ENCODE data around the gene GARIN5B. TPM values are rescaled to one million over a fixed set of nuclear protein-coding genes. Genes with fewer than 3 reads are reported as not detected.
A peak's percentile ranks its signal among the peaks of the same experiment; 100 is the strongest.
"Not testable (repeated sequence)": the region's sequence is repeated elsewhere in the genome, so short reads cannot be mapped to it uniquely, and the experiment has no call there.

The GARIN5B gene
- total RNA-seq, 1 donor from 2014 or later, result not detected

DNA sequence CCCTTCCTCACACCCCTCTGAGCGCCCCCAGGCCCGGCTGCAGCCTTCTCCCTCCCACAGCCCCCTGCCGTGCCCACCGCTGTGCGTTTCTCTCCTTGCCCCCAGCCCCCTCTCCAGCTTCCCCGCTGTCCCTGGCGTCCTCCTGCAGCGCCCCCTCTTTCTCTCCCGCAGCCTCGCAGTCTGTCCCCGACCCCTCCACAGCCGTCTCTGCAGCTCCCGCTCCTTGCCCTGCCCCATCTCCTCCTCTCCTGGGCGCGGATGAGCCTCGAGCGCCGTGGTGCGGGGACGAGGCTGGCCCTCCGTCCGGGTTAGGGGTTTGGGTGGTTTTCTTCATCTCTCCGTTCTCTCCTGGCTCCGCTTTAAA lies 22.3 kb downstream of the GARIN5B start:
- intact Hi-C loops (cut with micrococcal nuclease), result no loop called here
- Histone ChIP-seq H3K9me3 (replicated peaks) (no peaks in the 10 kb centered on the region), H3K27ac (replicated peaks) (no peak overlapping the region), H3K36me3 (peaks cover 23% of the 10 kb centered on the region), H3K4me3 (peak overlapping the region; percentile 75), H3K4me1 (peaks cover 28% of the 10 kb centered on the region), H3K27me3 (ENCODE audit: low read depth) (no peaks in the 10 kb centered on the region)
- TF ChIP-seq, protein P1, sequence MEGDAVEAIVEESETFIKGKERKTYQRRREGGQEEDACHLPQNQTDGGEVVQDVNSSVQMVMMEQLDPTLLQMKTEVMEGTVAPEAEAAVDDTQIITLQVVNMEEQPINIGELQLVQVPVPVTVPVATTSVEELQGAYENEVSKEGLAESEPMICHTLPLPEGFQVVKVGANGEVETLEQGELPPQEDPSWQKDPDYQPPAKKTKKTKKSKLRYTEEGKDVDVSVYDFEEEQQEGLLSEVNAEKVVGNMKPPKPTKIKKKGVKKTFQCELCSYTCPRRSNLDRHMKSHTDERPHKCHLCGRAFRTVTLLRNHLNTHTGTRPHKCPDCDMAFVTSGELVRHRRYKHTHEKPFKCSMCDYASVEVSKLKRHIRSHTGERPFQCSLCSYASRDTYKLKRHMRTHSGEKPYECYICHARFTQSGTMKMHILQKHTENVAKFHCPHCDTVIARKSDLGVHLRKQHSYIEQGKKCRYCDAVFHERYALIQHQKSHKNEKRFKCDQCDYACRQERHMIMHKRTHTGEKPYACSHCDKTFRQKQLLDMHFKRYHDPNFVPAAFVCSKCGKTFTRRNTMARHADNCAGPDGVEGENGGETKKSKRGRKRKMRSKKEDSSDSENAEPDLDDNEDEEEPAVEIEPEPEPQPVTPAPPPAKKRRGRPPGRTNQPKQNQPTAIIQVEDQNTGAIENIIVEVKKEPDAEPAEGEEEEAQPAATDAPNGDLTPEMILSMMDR (IDR thresholded peaks at IDR 0.05; ENCODE audit: borderline replicate concordance), result no peak
- DNase-seq, result no peak

DNA sequence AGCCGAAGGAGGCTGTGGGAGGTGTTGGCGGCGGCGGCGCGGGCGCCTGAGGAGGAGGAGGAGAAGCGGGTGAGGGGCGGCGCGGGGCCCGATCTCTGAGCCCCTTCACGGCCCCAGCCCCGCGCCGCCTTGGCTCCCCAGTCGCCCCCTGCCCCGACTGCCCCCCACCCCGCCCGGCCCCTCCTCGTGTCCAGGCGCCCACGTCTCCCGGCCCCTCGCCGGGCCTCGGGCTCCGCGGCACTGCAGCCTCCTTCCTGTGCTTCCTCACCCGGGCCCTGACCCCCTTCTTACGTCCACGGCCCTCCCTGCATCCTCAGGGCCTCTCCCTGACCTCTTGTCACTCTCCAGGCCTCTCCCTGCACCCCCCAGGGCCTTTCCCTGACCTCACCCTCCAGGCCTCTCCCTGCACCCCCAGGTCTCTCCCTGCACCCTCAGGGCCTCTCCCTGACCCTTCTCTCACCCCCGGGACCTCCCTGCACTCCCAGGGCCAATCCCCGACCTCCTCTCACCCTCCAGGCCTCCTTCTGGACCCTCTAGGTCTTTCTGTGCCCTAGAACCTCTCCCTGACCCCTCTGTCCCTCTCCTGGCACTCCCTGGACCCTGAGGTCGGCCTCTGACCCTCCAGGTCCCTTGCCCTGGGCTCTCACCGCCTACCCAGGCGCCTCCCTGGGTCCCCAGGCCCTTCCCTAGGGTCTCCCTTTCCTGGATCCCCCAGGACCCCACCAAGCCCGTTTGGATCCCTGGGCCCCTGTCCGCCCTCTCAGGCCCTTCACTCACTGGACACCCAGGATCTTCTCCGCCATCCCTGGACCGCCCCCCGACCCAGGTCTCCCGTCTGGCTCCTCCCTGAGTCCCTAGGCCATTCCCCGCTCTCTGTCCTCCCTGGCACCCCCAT lies 22.9 kb downstream of the GARIN5B start:
- peak overlapping the region; percentile 85 for H3K27ac ChIP-seq (replicated peaks)
- TF ChIP-seq, protein P1 (IDR thresholded peaks at IDR 0.05; ENCODE audit: borderline replicate concordance), result no peak
- intact Hi-C loops (cut with micrococcal nuclease), result no loop called here

DNA sequence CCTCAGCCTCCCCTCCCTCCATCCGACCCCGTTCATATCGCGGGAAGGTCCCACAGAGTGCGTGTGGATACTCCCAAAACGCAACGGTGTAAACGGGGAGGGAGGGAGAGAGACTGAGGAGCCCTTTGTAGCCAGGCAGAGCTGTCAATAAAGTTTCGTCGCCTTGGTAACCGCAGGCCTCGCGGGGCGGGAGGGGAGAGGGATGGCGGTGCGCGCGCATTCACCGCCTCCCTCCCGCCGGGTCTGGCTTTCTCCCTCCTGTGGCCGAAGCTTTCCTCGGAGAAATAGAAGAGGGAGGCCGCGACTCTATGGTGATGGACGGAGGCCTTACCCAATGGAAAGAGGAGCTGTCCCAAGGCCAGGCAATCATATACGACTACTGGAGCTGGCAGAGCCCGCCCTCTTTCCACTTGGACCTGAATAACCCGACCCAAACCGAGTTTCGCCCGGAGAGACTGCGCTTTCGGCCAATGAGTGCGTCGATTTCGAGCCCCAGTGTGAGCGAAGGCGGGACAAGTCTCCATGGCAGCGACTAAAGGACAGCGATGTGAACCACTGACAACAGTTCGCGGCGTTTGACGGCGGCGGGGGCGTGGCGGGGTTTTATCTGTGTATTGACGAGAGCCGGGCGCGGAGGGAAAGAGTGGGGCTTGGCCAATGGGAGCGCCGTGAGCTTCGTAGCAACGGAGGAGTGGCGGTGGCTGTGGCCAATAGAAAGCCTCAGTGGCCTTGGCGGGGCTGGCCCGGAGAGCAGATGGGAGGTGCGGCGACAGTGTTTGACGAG lies 23.8 kb downstream of the GARIN5B start, which contains the start of gene KMT5C:
TSS of gene KMT5C (plus strand) at position 772 of the 784 bp plus-strand sequence. CDS start 2,061 bp downstream, outside the sequence.
- H3K4me3 ChIP-seq, result peak within 1 kb of the TSS; percentile 75
- H3K27me3 ChIP-seq (ENCODE audit: low read depth), result peaks cover 8% of the 10 kb centered on the region
- intact Hi-C loops (cut with micrococcal nuclease), result no loop called here
- TF ChIP-seq, protein P1 (IDR thresholded peaks at IDR 0.05; ENCODE audit: borderline replicate concordance), result peak; percentile 68
- peaks cover 28% of the 10 kb centered on the region for H3K4me1 ChIP-seq
- no peaks in the 10 kb centered on the region for H3K9me3 ChIP-seq (replicated peaks)
- H3K36me3 ChIP-seq, result peaks cover 23% of the 10 kb centered on the region
- DNase-seq, result peak; percentile 100
- H3K27ac ChIP-seq (replicated peaks), result peak within 1 kb of the TSS; percentile 91

More for the DNA sequence above, 22.9 kb downstream of the GARIN5B start:
- DNase-seq, result no peak
- H3K36me3 ChIP-seq, result peaks cover 23% of the 10 kb centered on the region
- H3K27me3 ChIP-seq (ENCODE audit: low read depth), result peaks cover 4% of the 10 kb centered on the region
- no peaks in the 10 kb centered on the region for H3K9me3 ChIP-seq (replicated peaks)
- H3K4me3 ChIP-seq, result peak overlapping the region; percentile 75
- peaks cover 28% of the 10 kb centered on the region for H3K4me1 ChIP-seq

DNA sequence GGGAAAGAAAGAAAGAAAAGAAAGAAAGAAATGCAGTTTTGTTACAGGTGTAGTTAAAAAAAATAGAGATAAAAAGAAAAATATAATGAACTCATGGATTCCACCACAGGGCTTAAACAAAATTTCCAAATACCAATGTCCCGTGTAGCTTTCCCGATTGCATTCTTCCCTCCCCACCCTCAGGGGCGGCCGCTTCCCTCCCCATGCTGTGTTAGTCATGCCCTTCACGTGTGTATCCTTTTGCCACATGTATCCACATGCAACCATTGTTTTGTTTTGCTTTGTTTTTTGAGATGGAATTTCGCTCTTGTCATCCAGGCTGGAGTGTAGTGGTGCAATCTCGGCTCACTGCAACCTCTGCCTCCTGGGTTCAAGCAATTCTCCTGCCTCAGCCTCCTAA lies 27.0 kb downstream of the GARIN5B start:
- H3K27ac ChIP-seq (replicated peaks), result no peak overlapping the region
- DNase-seq, result no peak
- no peaks in the 10 kb centered on the region for H3K36me3 ChIP-seq
- H3K4me1 ChIP-seq, result peaks cover 20% of the 10 kb centered on the region
- H3K9me3 ChIP-seq (replicated peaks), result no peaks in the 10 kb centered on the region
- intact Hi-C loops (cut with micrococcal nuclease), result no loop called here
- TF ChIP-seq, protein P1 (IDR thresholded peaks at IDR 0.05; ENCODE audit: borderline replicate concordance), result no peak
- H3K27me3 ChIP-seq (ENCODE audit: low read depth), result peaks cover 24% of the 10 kb centered on the region
- H3K4me3 ChIP-seq, result no peak overlapping the region

DNA sequence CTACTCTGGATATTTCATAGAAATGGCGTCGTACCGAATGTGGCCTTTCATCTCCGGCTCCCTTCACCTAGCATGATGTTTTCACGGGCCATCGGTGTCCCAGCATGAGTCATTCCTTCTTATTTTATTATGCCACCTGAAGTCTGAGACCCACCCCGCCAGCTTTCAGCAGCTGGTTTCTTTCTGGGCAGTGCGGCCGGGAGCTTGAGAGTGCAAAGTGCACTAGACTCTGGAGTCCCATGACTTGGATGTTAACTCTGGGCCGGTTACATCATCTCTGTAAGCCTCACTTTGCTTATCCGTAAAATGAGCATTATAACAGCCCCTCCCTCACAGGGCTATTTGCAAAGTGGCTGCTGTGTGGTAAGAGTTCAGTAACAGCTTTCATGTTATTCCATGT lies 29.2 kb downstream of the GARIN5B start:
- intact Hi-C loops (cut with micrococcal nuclease), result no loop called here

DNA sequence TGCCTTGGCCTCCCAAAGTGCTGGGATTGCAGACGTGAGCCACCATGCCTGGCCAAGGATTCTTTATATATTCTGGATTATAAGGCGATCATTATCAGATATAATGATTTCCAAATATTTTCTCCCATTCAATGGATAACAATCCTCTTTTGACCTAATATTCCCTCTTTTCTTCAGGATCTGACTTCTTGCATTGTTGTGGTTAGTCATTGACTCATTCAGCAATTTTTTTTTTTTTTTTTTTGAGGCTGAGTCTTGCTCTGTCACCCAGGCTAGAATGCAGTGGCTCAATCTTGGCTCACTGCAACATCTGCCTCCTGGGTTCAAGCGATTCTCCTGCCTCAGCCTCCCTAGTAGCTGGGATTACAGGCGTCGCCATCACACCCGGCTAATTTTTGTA lies 33.3 kb downstream of the GARIN5B start:
- H3K4me3 ChIP-seq; H3K27ac ChIP-seq (replicated peaks); DNase-seq; H3K9me3 ChIP-seq (replicated peaks); H3K36me3 ChIP-seq; intact Hi-C loops (cut with micrococcal nuclease); H3K4me1 ChIP-seq: not testable (repeated sequence)
- H3K27me3 ChIP-seq (ENCODE audit: low read depth), result peaks cover 33% of the 10 kb centered on the region

More for the DNA sequence above, 29.2 kb downstream of the GARIN5B start:
- DNase-seq, result no peak
- H3K27me3 ChIP-seq (ENCODE audit: low read depth), result peaks cover 37% of the 10 kb centered on the region
- H3K9me3 ChIP-seq (replicated peaks), result no peaks in the 10 kb centered on the region
- H3K36me3 ChIP-seq, result no peaks in the 10 kb centered on the region
- H3K27ac ChIP-seq (replicated peaks), result no peak overlapping the region
- TF ChIP-seq, protein P1 (IDR thresholded peaks at IDR 0.05; ENCODE audit: borderline replicate concordance), result no peak
- H3K4me1 ChIP-seq, result peaks cover 5% of the 10 kb centered on the region
- no peak overlapping the region for H3K4me3 ChIP-seq

DNA sequence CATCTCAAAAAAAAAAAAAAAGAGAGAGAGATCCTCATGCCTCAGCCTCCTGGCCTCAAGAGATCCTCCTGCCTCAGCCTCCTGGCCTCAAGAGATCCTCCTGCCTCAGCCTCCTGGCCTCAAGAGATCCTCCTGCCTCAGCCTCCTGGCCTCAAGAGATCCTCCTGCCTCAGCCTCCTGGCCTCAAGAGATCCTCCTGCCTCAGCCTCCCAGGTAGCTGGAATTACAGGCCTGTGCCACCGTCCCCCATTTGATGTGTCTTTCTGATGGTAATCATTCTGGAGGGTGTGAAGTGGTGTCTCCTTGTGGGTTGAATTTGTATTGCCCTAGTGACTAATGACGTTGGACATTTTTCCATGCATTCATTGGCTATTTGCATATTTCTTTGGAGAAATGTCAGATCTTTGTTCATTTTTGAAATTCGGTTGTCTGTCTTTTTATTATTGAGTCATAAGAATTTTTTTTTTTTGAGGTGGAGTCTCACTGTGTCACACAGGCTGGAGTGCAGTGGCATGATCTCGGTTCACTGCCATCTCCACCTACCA lies 34.2 kb downstream of the GARIN5B start:
- peaks cover 24% of the 10 kb centered on the region for H3K27me3 ChIP-seq (ENCODE audit: low read depth)
- H3K27ac ChIP-seq (replicated peaks); H3K36me3 ChIP-seq; H3K9me3 ChIP-seq (replicated peaks); H3K4me1 ChIP-seq; H3K4me3 ChIP-seq; intact Hi-C loops (cut with micrococcal nuclease); DNase-seq: not testable (repeated sequence)

Data from left ventricle myocardium inferior (tissue), 1 donor.